Left ventricle myocardium inferior (tissue), 1 donor: ENCODE results near the gene ADGRF3. TPM values are rescaled to one million over a fixed set of nuclear protein-coding genes. Genes with fewer than 3 reads are reported as not detected.

ENCODE experiments used
- DNase-seq: peaks from one replicate; pipeline ENCODE4 v3.0.0-alpha.2; 2020
- H3K27ac ChIP-seq: fragments of 200-600 bp; replicated peaks from 2 replicates; pipeline ENCODE4 v1.8.0; 2021
- H3K27me3 ChIP-seq: fragments of 200-600 bp; 2 replicates; pipeline ENCODE4 v1.8.0; 2021; ENCODE audit warnings: low read depth
- H3K36me3 ChIP-seq: fragments of 200-600 bp; 2 replicates; pipeline ENCODE4 v1.8.0; 2021
- H3K4me1 ChIP-seq: fragments of 200-600 bp; 2 replicates; pipeline ENCODE4 v1.8.0; 2021
- H3K4me3 ChIP-seq: fragments of 200-600 bp; 2 replicates; pipeline ENCODE4 v1.8.0; 2021; ENCODE audit warnings: mild to moderate bottlenecking, moderate library complexity
- H3K9me3 ChIP-seq: fragments of 200-600 bp; replicated peaks from 2 replicates; pipeline ENCODE4 v1.8.0; 2021
- CTCF ChIP-seq: fragments of 200-600 bp; IDR thresholded peaks from 2 replicates; pipeline ENCODE4 v1.8.0; 2021; ENCODE audit warnings: antibody characterized with exemption, mild to moderate bottlenecking, borderline replicate concordance
- intact Hi-C: fragments of 100-400 bp; cut with micrococcal nuclease; formaldehyde crosslinking; loops from one replicate; pipeline ENCODE4 v1.11.0; 2022
- total RNA-seq: library from RNA; stranded (reverse); fragmentation: NEBNext Ultra II Directional; extraction: Animal tissue kit (Norgen Biotek cat#: 25700); gene quantifications from one replicate; pipeline ENCODE4 v1.2.1, GENCODE V29; 2021
- donor health status: DM: no; HTN: yes; CAD: no; lungs with severe emphysema.

ADGRF3 gene
- total RNA-seq, 1 donor from 2014 or later, result not detected

- no peak for TF ChIP-seq CTCF
- intact Hi-C loops, result no loop called here
- Histone ChIP-seq H3K9me3 (no peaks in the 10 kb centered on the region), H3K27ac (no peak overlapping the region), H3K4me3 (no peak overlapping the region), H3K27me3 (no peaks in the 10 kb centered on the region), H3K4me1 (peaks cover 24% of the 10 kb centered on the region), H3K36me3 (peaks cover 6% of the 10 kb centered on the region)
- DNase-seq, result no peak
Observed at GRCh38 chr2:26295511-26295910, 51.1 kb downstream of the ADGRF3 start.

GRCh38 chr2:26292646-26293045 is 53.9 kb downstream of the ADGRF3 start:
- Histone ChIP-seq H3K36me3 (peaks cover 35% of the 10 kb centered on the region), H3K4me3 (no peak overlapping the region), H3K27me3 (no peaks in the 10 kb centered on the region), H3K27ac (no peak overlapping the region), H3K4me1 (no peaks in the 10 kb centered on the region), H3K9me3 (no peaks in the 10 kb centered on the region)
- intact Hi-C loops, result no loop called here
- no peak for DNase-seq
- TF ChIP-seq CTCF, result no peak

GRCh38 chr2:26290001-26290400 is 56.6 kb downstream of the ADGRF3 start:
- Histone ChIP-seq H3K27me3 (no peaks in the 10 kb centered on the region), H3K9me3 (no peaks in the 10 kb centered on the region), H3K36me3 (peaks cover 61% of the 10 kb centered on the region), H3K4me3 (no peak overlapping the region), H3K4me1 (no peaks in the 10 kb centered on the region), H3K27ac (no peak overlapping the region)
- intact Hi-C loops, result no loop called here
- no peak for DNase-seq
- no peak for TF ChIP-seq CTCF

DNA sequence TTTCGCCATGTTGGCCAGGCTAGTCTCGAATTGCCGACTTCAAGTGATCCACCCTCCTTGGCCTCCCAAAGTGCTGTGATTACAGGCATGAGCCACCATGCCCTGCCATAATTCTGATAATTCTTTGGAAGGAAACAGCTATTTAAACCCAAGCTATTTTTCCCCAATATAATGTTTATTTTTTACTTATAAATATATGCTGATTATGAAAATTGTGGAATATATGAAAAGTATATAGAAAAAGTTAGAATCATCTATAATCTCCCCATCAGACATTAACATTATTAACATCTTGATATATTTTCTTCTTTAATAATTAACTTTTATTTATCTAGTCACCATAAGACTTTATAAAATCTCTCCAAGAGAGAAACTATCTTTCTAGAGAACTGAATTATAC is 60.7 kb downstream of the ADGRF3 start:
- Histone ChIP-seq H3K4me3 (no peak overlapping the region), H3K9me3 (no peaks in the 10 kb centered on the region), H3K27ac (no peak overlapping the region), H3K4me1 (no peaks in the 10 kb centered on the region), H3K27me3 (no peaks in the 10 kb centered on the region), H3K36me3 (peaks cover 100% of the 10 kb centered on the region)
- no peak for DNase-seq
- TF ChIP-seq CTCF, result no peak
- intact Hi-C loops, result loop anchor here (10.0 kb wide), 1 partner anchor 81 kb away; no protein-coding TSS in a partner anchor

- intact Hi-C loops, result loop anchor here (10.0 kb wide), 1 partner anchor 79 kb away; no protein-coding TSS in a partner anchor
- no peak for DNase-seq
- Histone ChIP-seq H3K36me3 (peaks cover 100% of the 10 kb centered on the region), H3K4me3 (no peak overlapping the region), H3K27ac (no peak overlapping the region), H3K4me1 (no peaks in the 10 kb centered on the region), H3K27me3 (no peaks in the 10 kb centered on the region), H3K9me3 (no peaks in the 10 kb centered on the region)
- TF ChIP-seq CTCF, result no peak
Observed at GRCh38 chr2:26284132-26284531, 62.5 kb downstream of the ADGRF3 start.
